HuH-7 (cell line): ENCODE measurements around the gene SKIL.
"Not testable (repeated sequence)": the region's sequence is repeated elsewhere in the genome, so short reads cannot be mapped to it uniquely, and the experiment has no call there.

Source experiments
- DNase-seq: peaks from one replicate; pipeline ENCODE4 v3.0.0; 2011; ENCODE audit warnings: low spot score

SKIL gene

GRCh38 chr3:170357176-170358041 is at the start of gene SKIL:
TSS of gene SKIL (plus strand) at chr3:170357715. CDS start at chr3:170360332, 2,617 bp downstream.
- DNase-seq: peak; percentile 82

- DNase-seq: no peak
These were observed 48.5 kb upstream of the SKIL start for GRCh38 chr3:170309046-170309445.

- no peak for DNase-seq
These were observed 39.6 kb upstream of the SKIL start for GRCh38 chr3:170317954-170318353.

GRCh38 chr3:170320461-170321121 is 36.9 kb upstream of the SKIL start:
- no peak for DNase-seq

- no peak for DNase-seq
These were observed 36.0 kb upstream of the SKIL start for GRCh38 chr3:170321321-170322034.

- DNase-seq: no peak
These were observed 34.8 kb upstream of the SKIL start for GRCh38 chr3:170322566-170323269.

- no peak for DNase-seq
These were observed 34.2 kb upstream of the SKIL start for GRCh38 chr3:170323331-170323730.

GRCh38 chr3:170324962-170325361 is 32.6 kb upstream of the SKIL start:
- no peak for DNase-seq

GRCh38 chr3:170327040-170327808 is 30.3 kb upstream of the SKIL start:
- no peak for DNase-seq

GRCh38 chr3:170327868-170328548 is 29.5 kb upstream of the SKIL start:
- not testable (repeated sequence) for DNase-seq

GRCh38 chr3:170330366-170330765 is 27.1 kb upstream of the SKIL start:
- DNase-seq: no peak

- peak; percentile 81 for DNase-seq
These were observed 26.4 kb upstream of the SKIL start for GRCh38 chr3:170331143-170331542.

- no peak for DNase-seq
These were observed 20.1 kb upstream of the SKIL start for GRCh38 chr3:170337420-170337819.

- no peak for DNase-seq
These were observed 18.7 kb upstream of the SKIL start for GRCh38 chr3:170338690-170339340.

GRCh38 chr3:170342273-170342672 is 15.2 kb upstream of the SKIL start:
- DNase-seq: not testable (repeated sequence)

- DNase-seq: not testable (repeated sequence)
These were observed 13.7 kb upstream of the SKIL start for GRCh38 chr3:170343859-170344258.

GRCh38 chr3:170344971-170345370 is 12.5 kb upstream of the SKIL start:
- no peak for DNase-seq

GRCh38 chr3:170346481-170347392 is 10.8 kb upstream of the SKIL start:
- DNase-seq: no peak
